GM21825 (cell line): ENCODE results near the gene GP2.
"Not testable (repeated sequence)": the region's sequence is repeated elsewhere in the genome, so short reads cannot be mapped to it uniquely, and the experiment has no call there.

ENCODE experiments used
- ATAC-seq: cut with Tn5 transposase; IDR thresholded peaks from one replicate; pipeline ENCODE4 v1.9.1; 2021; ENCODE audit warnings: mild to moderate bottlenecking, moderate library complexity; ENCODE audit not compliant: unreplicated experiment

The GP2 gene

GRCh38 chr16:20326321-20326720 lies 992 bp downstream of the GP2 start:
- ATAC-seq, result no peak

GRCh38 chr16:20325005-20325404 lies 2.3 kb downstream of the GP2 start:
- ATAC-seq, result no peak

- ATAC-seq, result no peak
Observed at GRCh38 chr16:20323591-20324117, 3.7 kb downstream of the GP2 start.

- no peak for ATAC-seq
Observed at GRCh38 chr16:20322696-20323095, 4.6 kb downstream of the GP2 start.

- ATAC-seq, result no peak
Observed at GRCh38 chr16:20321671-20322070, 5.6 kb downstream of the GP2 start.

GRCh38 chr16:20321051-20321450 lies 6.3 kb downstream of the GP2 start:
- not testable (repeated sequence) for ATAC-seq

- no peak for ATAC-seq
Observed at GRCh38 chr16:20320592-20320991, 6.7 kb downstream of the GP2 start.

- ATAC-seq, result no peak
Observed at GRCh38 chr16:20320178-20320577, 7.1 kb downstream of the GP2 start.

- ATAC-seq, result no peak
Observed at GRCh38 chr16:20319406-20319805, 7.9 kb downstream of the GP2 start.

GRCh38 chr16:20318437-20318836 lies 8.9 kb downstream of the GP2 start:
- no peak for ATAC-seq

GRCh38 chr16:20318006-20318405 lies 9.3 kb downstream of the GP2 start:
- no peak for ATAC-seq

GRCh38 chr16:20317117-20317516 lies 10.2 kb downstream of the GP2 start:
- no peak for ATAC-seq

GRCh38 chr16:20316715-20317114 lies 10.6 kb downstream of the GP2 start:
- ATAC-seq, result no peak

- ATAC-seq, result no peak
Observed at GRCh38 chr16:20315764-20316163, 11.5 kb downstream of the GP2 start.

- ATAC-seq, result no peak
Observed at GRCh38 chr16:20314575-20314974, 12.7 kb downstream of the GP2 start.

GRCh38 chr16:20313741-20314140 lies 13.6 kb downstream of the GP2 start:
- no peak for ATAC-seq

- ATAC-seq, result not testable (repeated sequence)
Observed at GRCh38 chr16:20312536-20313095, 14.7 kb downstream of the GP2 start.

GRCh38 chr16:20311548-20311947 lies 15.8 kb downstream of the GP2 start:
- no peak for ATAC-seq

GRCh38 chr16:20310421-20311395 lies 16.6 kb downstream of the GP2 start:
- no peak for ATAC-seq

- no peak for ATAC-seq
Observed at GRCh38 chr16:20309786-20310185, 17.5 kb downstream of the GP2 start.

- no peak for ATAC-seq
Observed at GRCh38 chr16:20308801-20309590, 18.3 kb downstream of the GP2 start.
